DND-41 (cell line): ENCODE results near the gene COA1.

Experiments
- ATAC-seq: fragments of 200-7000 bp; cut with Tn5 transposase; 3 replicates; pipeline ENCODE4 v1.9.1; 2021; ENCODE audit warnings: low read depth; ENCODE audit not compliant: insufficient read depth
- DNase-seq: peaks from one replicate; pipeline ENCODE4 v3.0.0-alpha.2; 2020
- H2AFZ ChIP-seq: 2 replicates; pipeline ENCODE4 v1.6.0; 2012; ENCODE audit warnings: low read depth, low read length
- H3K27ac ChIP-seq: 2 replicates; pipeline ENCODE4 v1.5.1; 2012; ENCODE audit warnings: low read length, inconsistent platforms
- H3K27me3 ChIP-seq: fragments of 200-600 bp; sonication (generic); 2 replicates; pipeline ENCODE4 v1.6.0; 2012; ENCODE audit warnings: low read length, mild to moderate bottlenecking, inconsistent platforms; ENCODE audit not compliant: insufficient read depth, poor library complexity
- H3K36me3 ChIP-seq: 2 replicates; pipeline ENCODE4 v1.5.1; 2012; ENCODE audit warnings: low read length, inconsistent platforms; ENCODE audit not compliant: insufficient read depth
- H3K4me1 ChIP-seq: 2 replicates; pipeline ENCODE4 v1.5.1; 2012; ENCODE audit warnings: mild to moderate bottlenecking, low read length; ENCODE audit not compliant: insufficient read depth
- H3K4me2 ChIP-seq: 2 replicates; pipeline ENCODE4 v1.6.0; 2012; ENCODE audit warnings: mild to moderate bottlenecking, moderate library complexity, low read length, inconsistent platforms; ENCODE audit not compliant: insufficient read depth
- H3K4me3 ChIP-seq, 2 experiments: fragments of 200-600 bp in 1 of 2; shearing (Covaris generic) in 1 of 2; 2 replicates each; pipeline ENCODE4 v1.5.1; 2012 to 2016; ENCODE audit warnings: inconsistent platforms in 2 of 2, low read length in 2 of 2, mild to moderate bottlenecking in 2 of 2, low read depth in 1 of 2, moderate library complexity in 1 of 2
- H3K79me2 ChIP-seq: 2 replicates; pipeline ENCODE4 v1.6.0; 2012; ENCODE audit warnings: low read length, inconsistent platforms; ENCODE audit not compliant: insufficient read depth
- H3K9ac ChIP-seq: 2 replicates; pipeline ENCODE4 v1.6.0; 2012; ENCODE audit warnings: low read depth, mild to moderate bottlenecking, inconsistent platforms, low read length, moderate library complexity
- H3K9me3 ChIP-seq: 2 replicates; pipeline ENCODE4 v1.5.1; 2012; ENCODE audit warnings: low read length, moderate library complexity, mild to moderate bottlenecking, inconsistent platforms; ENCODE audit not compliant: insufficient read depth, severe bottlenecking
- H4K20me1 ChIP-seq: 2 replicates; pipeline ENCODE4 v1.6.0; 2012; ENCODE audit warnings: low read length; ENCODE audit not compliant: insufficient read depth
- CTCF ChIP-seq: IDR thresholded peaks from 2 replicates; pipeline ENCODE4 v1.5.1; 2012; ENCODE audit warnings: borderline replicate concordance, low read length, moderate library complexity, mild to moderate bottlenecking; ENCODE audit not compliant: poor library complexity, severe bottlenecking; ENCODE audit errors: extremely low read depth
- EZH2 ChIP-seq: IDR thresholded peaks from 3 replicates; pipeline ENCODE4 v1.6.1; 2012; ENCODE audit warnings: borderline replicate concordance, low read depth, mild to moderate bottlenecking, moderate library complexity, low read length, inconsistent platforms; ENCODE audit not compliant: severe bottlenecking

The COA1 gene

GRCh38 chr7:43693687-43694398 is 35.5 kb downstream of the COA1 start:
- H3K4me2 ChIP-seq = no peak overlapping the region
- no peaks in the 10 kb centered on the region for H3K9me3 ChIP-seq
- no peak overlapping the region for H3K4me3 ChIP-seq
- H3K36me3 ChIP-seq = no peaks in the 10 kb centered on the region
- peaks cover 74% of the 10 kb centered on the region for H4K20me1 ChIP-seq
- H2AFZ ChIP-seq = no peak overlapping the region
- no peak overlapping the region for H3K27ac ChIP-seq
- DNase-seq (no peak), ATAC-seq (no peak)
- TF ChIP-seq CTCF (no peak), EZH2 (no peak)
- H3K9ac ChIP-seq = no peak overlapping the region
- H3K79me2 ChIP-seq = peaks cover 97% of the 10 kb centered on the region
- H3K27me3 ChIP-seq = no peaks in the 10 kb centered on the region
- no peaks in the 10 kb centered on the region for H3K4me1 ChIP-seq

GRCh38 chr7:43692582-43693373 is 36.5 kb downstream of the COA1 start:
- H3K4me3 ChIP-seq = no peak overlapping the region
- no peak overlapping the region for H3K4me2 ChIP-seq
- H4K20me1 ChIP-seq = peaks cover 70% of the 10 kb centered on the region
- H3K4me1 ChIP-seq = no peaks in the 10 kb centered on the region
- no peak for TF ChIP-seq CTCF
- no peak for TF ChIP-seq EZH2
- no peak for DNase-seq
- H3K9me3 ChIP-seq = no peaks in the 10 kb centered on the region
- no peak overlapping the region for H2AFZ ChIP-seq
- H3K36me3 ChIP-seq = no peaks in the 10 kb centered on the region
- ATAC-seq = no peak; the same call in 2 of the 3 replicates
- no peak overlapping the region for H3K9ac ChIP-seq
- no peaks in the 10 kb centered on the region for H3K27me3 ChIP-seq
- H3K27ac ChIP-seq = no peak overlapping the region
- peaks cover 97% of the 10 kb centered on the region for H3K79me2 ChIP-seq

- H3K4me1 ChIP-seq = no peaks in the 10 kb centered on the region
- H3K9me3 ChIP-seq = no peaks in the 10 kb centered on the region
- no peaks in the 10 kb centered on the region for H3K27me3 ChIP-seq
- DNase-seq (no peak), ATAC-seq (no peak; the same call in 2 of the 3 replicates)
- H3K36me3 ChIP-seq = no peaks in the 10 kb centered on the region
- no peak overlapping the region for H2AFZ ChIP-seq
- TF ChIP-seq CTCF (no peak), EZH2 (no peak)
- H3K27ac ChIP-seq = no peak overlapping the region
- no peak overlapping the region for H3K4me2 ChIP-seq
- H3K9ac ChIP-seq = no peak overlapping the region
- H3K79me2 ChIP-seq = peaks cover 97% of the 10 kb centered on the region
- no peak overlapping the region for H3K4me3 ChIP-seq
- H4K20me1 ChIP-seq = peaks cover 70% of the 10 kb centered on the region
Observed at GRCh38 chr7:43691611-43692010, 37.7 kb downstream of the COA1 start.
